SK-N-SH treated with all-trans-retinoic acid at 6 μM for 48 hours (cell line): Measurements from ENCODE around the gene EXO1.
A peak's percentile ranks its signal among the peaks of the same experiment; 100 is the strongest.

Experiments
- ATAC-seq: fragments of 200-7000 bp; cut with Tn5 transposase; 3 replicates; pipeline ENCODE4 v1.9.1; 2020; ENCODE audit warnings: mild to moderate bottlenecking, moderate library complexity
- ARNTL ChIP-seq: fragments of 450-650 bp; formaldehyde crosslinking; IDR thresholded peaks from 2 replicates; pipeline ENCODE4 v1.5.0; 2020; ENCODE audit warnings: low read depth, mild to moderate bottlenecking, moderate library complexity, borderline replicate concordance
- BACH2 ChIP-seq: fragments of 250-450 bp; sonication (Bioruptor Pico); IDR thresholded peaks from 2 replicates; pipeline ENCODE4 v1.9.0; 2021; ENCODE audit warnings: mild to moderate bottlenecking, borderline replicate concordance
- CSDC2 ChIP-seq: fragments of 250-450 bp; sonication (Bioruptor Pico); IDR thresholded peaks from 2 replicates; pipeline ENCODE4 v1.5.0; 2020; ENCODE audit warnings: mild to moderate bottlenecking, moderate library complexity
- ESRRG ChIP-seq: fragments of 250-450 bp; sonication (Bioruptor Pico); IDR thresholded peaks from 2 replicates; pipeline ENCODE4 v1.6.1; 2021; ENCODE audit warnings: mild to moderate bottlenecking
- GLIS3 ChIP-seq: fragments of 250-450 bp; sonication (Bioruptor Pico); IDR thresholded peaks from 2 replicates; pipeline ENCODE4 v1.5.0; 2020; ENCODE audit warnings: mild to moderate bottlenecking, moderate library complexity
- ISL1 ChIP-seq: fragments of 250-450 bp; sonication (Bioruptor Pico); IDR thresholded peaks from 2 replicates; pipeline ENCODE4 v2.1.2; 2022; ENCODE audit warnings: mild to moderate bottlenecking, moderate library complexity
- OSR1 ChIP-seq: fragments of 250-450 bp; sonication (Bioruptor Pico); IDR thresholded peaks from 2 replicates; pipeline ENCODE4 v1.8.0; 2022; ENCODE audit warnings: moderate library complexity, mild to moderate bottlenecking, inconsistent platforms
- PPARA ChIP-seq: fragments of 250-450 bp; sonication (Bioruptor Pico); IDR thresholded peaks from 2 replicates; pipeline ENCODE4 v1.5.0; 2020; ENCODE audit warnings: mild to moderate bottlenecking, borderline replicate concordance
- RARB ChIP-seq: fragments of 250-450 bp; sonication (Bioruptor Pico); IDR thresholded peaks from 2 replicates; pipeline ENCODE4 v1.8.0; 2021; ENCODE audit warnings: mild to moderate bottlenecking, moderate library complexity
- SNAI2 ChIP-seq: fragments of 250-450 bp; sonication (Bioruptor Pico); IDR thresholded peaks from 2 replicates; pipeline ENCODE4 v1.5.0; 2020; ENCODE audit warnings: mild to moderate bottlenecking, moderate library complexity
- TCF4 ChIP-seq: fragments of 250-450 bp; sonication (Bioruptor Pico); IDR thresholded peaks from 2 replicates; pipeline ENCODE4 v1.8.0; 2021; ENCODE audit warnings: mild to moderate bottlenecking, moderate library complexity, borderline replicate concordance
- TOX ChIP-seq: fragments of 250-450 bp; sonication (Bioruptor Pico); IDR thresholded peaks from 2 replicates; pipeline ENCODE4 v1.8.0; 2021; ENCODE audit warnings: mild to moderate bottlenecking, moderate library complexity, borderline replicate concordance
- ZC3H10 ChIP-seq: fragments of 250-450 bp; sonication (Bioruptor Pico); IDR thresholded peaks from 2 replicates; pipeline ENCODE4 v1.5.1; 2021; ENCODE audit warnings: mild to moderate bottlenecking, moderate library complexity
- ZFP3 ChIP-seq: fragments of 250-450 bp; sonication (Bioruptor Pico); IDR thresholded peaks from 2 replicates; pipeline ENCODE4 v1.5.0; 2020; ENCODE audit warnings: mild to moderate bottlenecking, moderate library complexity
- ZFP30 ChIP-seq: fragments of 450-650 bp; formaldehyde crosslinking; IDR thresholded peaks from 2 replicates; pipeline ENCODE4 v1.5.0; 2022; ENCODE audit warnings: mild to moderate bottlenecking, moderate library complexity
- ZNF565 ChIP-seq: fragments of 450-650 bp; formaldehyde crosslinking; conservative IDR thresholded peaks from 2 replicates; pipeline ENCODE4 v1.5.0; 2020; ENCODE audit warnings: low read depth, mild to moderate bottlenecking, moderate library complexity
- ZNF70 ChIP-seq: fragments of 450-650 bp; formaldehyde crosslinking; IDR thresholded peaks from 2 replicates; pipeline ENCODE4 v1.5.0; 2020; ENCODE audit warnings: mild to moderate bottlenecking, moderate library complexity
- TF ChIP-seq, protein P1 (sequence below): fragments of 250-450 bp; sonication (Bioruptor Pico); IDR thresholded peaks from 2 replicates; pipeline ENCODE4 v1.5.1; 2020; ENCODE audit warnings: low read depth, mild to moderate bottlenecking, moderate library complexity
- TF ChIP-seq, protein P2 (sequence below): fragments of 250-450 bp; sonication (Bioruptor Pico); IDR thresholded peaks from 2 replicates; pipeline ENCODE4 v1.5.1; 2021; ENCODE audit warnings: mild to moderate bottlenecking, moderate library complexity
- TF ChIP-seq, protein P3 (sequence below): fragments of 250-450 bp; sonication (Bioruptor Pico); IDR thresholded peaks from 2 replicates; pipeline ENCODE4 v1.8.0; 2020; ENCODE audit warnings: mild to moderate bottlenecking, moderate library complexity, borderline replicate concordance

The EXO1 gene

GRCh38 chr1:241829468-241829867 is 18.5 kb upstream of the EXO1 start (continued):
- TF ChIP-seq, protein P1, sequence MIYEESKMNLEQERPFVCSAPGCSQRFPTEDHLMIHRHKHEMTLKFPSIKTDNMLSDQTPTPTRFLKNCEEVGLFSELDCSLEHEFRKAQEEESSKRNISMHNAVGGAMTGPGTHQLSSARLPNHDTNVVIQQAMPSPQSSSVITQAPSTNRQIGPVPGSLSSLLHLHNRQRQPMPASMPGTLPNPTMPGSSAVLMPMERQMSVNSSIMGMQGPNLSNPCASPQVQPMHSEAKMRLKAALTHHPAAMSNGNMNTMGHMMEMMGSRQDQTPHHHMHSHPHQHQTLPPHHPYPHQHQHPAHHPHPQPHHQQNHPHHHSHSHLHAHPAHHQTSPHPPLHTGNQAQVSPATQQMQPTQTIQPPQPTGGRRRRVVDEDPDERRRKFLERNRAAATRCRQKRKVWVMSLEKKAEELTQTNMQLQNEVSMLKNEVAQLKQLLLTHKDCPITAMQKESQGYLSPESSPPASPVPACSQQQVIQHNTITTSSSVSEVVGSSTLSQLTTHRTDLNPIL (CRISPR knock-in tag), result no peak

GRCh38 chr1:241834733-241835377 is 13.1 kb upstream of the EXO1 start:
- peak; percentile 88 for ATAC-seq
- TF ChIP-seq, protein P1 (CRISPR knock-in tag), result no peak
- TF ChIP-seq GLIS3 (CRISPR knock-in tag) (no peak), BACH2 (CRISPR knock-in tag) (no peak), ARNTL (CRISPR knock-in tag) (no peak), OSR1 (no peak), ZFP30 (CRISPR knock-in tag) (no peak), ZNF565 (CRISPR knock-in tag) (no peak)
- TF ChIP-seq, all 23 proteins: peak for 0

- no peak for ATAC-seq
- no peak for TF ChIP-seq CSDC2 (CRISPR knock-in tag)
- no peak for TF ChIP-seq SNAI2
- TF ChIP-seq TCF4, result no peak
- TF ChIP-seq ZFP3 (CRISPR knock-in tag), result no peak
- TF ChIP-seq TOX (CRISPR knock-in tag), result no peak
- TF ChIP-seq ZNF70, result no peak
- TF ChIP-seq RARB (CRISPR knock-in tag), result no peak
- no peak for TF ChIP-seq ZC3H10 (CRISPR knock-in tag)
Observed at GRCh38 chr1:241836941-241837340, 11.1 kb upstream of the EXO1 start.

DNA sequence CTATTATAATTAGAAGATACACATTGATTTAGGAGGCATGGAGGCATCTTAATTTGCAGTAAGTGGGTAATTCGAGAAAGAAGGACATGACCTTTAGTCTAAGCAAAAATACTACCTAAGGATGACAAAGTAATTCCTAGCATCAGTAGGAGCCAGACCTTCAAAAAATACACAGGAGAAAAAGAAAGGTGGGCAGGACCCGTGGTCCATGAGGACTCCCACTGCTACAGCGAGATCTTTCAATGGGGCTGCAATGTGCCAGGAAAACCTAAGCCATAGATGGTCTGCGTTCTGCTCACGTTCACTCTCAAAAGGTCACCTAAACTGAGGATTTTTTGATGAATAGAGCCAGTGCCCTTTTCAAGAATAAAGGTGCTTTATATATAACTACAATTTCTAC is 10.6 kb upstream of the EXO1 start:
- ATAC-seq, result no peak
- TF ChIP-seq ZFP3 (CRISPR knock-in tag), result no peak
- no peak for TF ChIP-seq ZC3H10 (CRISPR knock-in tag)
- TF ChIP-seq CSDC2 (CRISPR knock-in tag), result no peak
- TF ChIP-seq ZFP30 (CRISPR knock-in tag), result no peak
- TF ChIP-seq RARB (CRISPR knock-in tag), result no peak
- no peak for TF ChIP-seq ISL1 (CRISPR knock-in tag)
- no peak for TF ChIP-seq ARNTL (CRISPR knock-in tag)
- TF ChIP-seq ZNF565 (CRISPR knock-in tag), result no peak
- TF ChIP-seq ZNF70, result no peak
- no peak for TF ChIP-seq OSR1
- no peak for TF ChIP-seq ESRRG (CRISPR knock-in tag)
- TF ChIP-seq PPARA, result no peak
- TF ChIP-seq, protein P1 (CRISPR knock-in tag), result no peak
- no peak for TF ChIP-seq TOX (CRISPR knock-in tag)
- TF ChIP-seq BACH2 (CRISPR knock-in tag), result no peak
- TF ChIP-seq, protein P2, sequence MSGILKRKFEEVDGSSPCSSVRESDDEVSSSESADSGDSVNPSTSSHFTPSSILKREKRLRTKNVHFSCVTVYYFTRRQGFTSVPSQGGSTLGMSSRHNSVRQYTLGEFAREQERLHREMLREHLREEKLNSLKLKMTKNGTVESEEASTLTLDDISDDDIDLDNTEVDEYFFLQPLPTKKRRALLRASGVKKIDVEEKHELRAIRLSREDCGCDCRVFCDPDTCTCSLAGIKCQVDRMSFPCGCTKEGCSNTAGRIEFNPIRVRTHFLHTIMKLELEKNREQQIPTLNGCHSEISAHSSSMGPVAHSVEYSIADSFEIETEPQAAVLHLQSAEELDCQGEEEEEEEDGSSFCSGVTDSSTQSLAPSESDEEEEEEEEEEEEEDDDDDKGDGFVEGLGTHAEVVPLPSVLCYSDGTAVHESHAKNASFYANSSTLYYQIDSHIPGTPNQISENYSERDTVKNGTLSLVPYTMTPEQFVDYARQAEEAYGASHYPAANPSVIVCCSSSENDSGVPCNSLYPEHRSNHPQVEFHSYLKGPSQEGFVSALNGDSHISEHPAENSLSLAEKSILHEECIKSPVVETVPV, result no peak
- TF ChIP-seq, protein P3, sequence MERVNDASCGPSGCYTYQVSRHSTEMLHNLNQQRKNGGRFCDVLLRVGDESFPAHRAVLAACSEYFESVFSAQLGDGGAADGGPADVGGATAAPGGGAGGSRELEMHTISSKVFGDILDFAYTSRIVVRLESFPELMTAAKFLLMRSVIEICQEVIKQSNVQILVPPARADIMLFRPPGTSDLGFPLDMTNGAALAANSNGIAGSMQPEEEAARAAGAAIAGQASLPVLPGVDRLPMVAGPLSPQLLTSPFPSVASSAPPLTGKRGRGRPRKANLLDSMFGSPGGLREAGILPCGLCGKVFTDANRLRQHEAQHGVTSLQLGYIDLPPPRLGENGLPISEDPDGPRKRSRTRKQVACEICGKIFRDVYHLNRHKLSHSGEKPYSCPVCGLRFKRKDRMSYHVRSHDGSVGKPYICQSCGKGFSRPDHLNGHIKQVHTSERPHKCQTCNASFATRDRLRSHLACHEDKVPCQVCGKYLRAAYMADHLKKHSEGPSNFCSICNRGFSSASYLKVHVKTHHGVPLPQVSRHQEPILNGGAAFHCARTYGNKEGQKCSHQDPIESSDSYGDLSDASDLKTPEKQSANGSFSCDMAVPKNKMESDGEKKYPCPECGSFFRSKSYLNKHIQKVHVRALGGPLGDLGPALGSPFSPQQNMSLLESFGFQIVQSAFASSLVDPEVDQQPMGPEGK (CRISPR knock-in tag), result no peak
- TF ChIP-seq SNAI2, result no peak
